Large intestine (tissue), 12 donors: ENCODE measurements around the gene IRGC. TPM values are rescaled to one million over a fixed set of nuclear protein-coding genes. Genes with fewer than 3 reads are reported as not detected.

Experiments used
- DNase-seq, 2 donors: peaks; one replicate each; pipeline versions ENCODE4 v3.0.0 to v3.0.0-alpha.2; 2013
- H3K27ac ChIP-seq: one replicate; pipeline ENCODE4 v1.5.1; 2013; ENCODE audit warnings: low read length
- H3K27me3 ChIP-seq: 2 replicates; pipeline ENCODE4 v1.6.1; 2013; ENCODE audit warnings: low read length; ENCODE audit not compliant: control insufficient read depth, insufficient read depth
- H3K36me3 ChIP-seq: 2 replicates; pipeline ENCODE4 v1.6.1; 2013; ENCODE audit warnings: low read length; ENCODE audit not compliant: control insufficient read depth, insufficient read depth
- H3K4me1 ChIP-seq: one replicate; pipeline ENCODE4 v1.6.1; 2013; ENCODE audit warnings: low read length; ENCODE audit not compliant: control insufficient read depth, insufficient read depth
- H3K4me3 ChIP-seq: one replicate; pipeline ENCODE4 v1.5.1; 2013; ENCODE audit warnings: low read length
- H3K9me3 ChIP-seq: one replicate; pipeline ENCODE4 v1.6.1; 2013; ENCODE audit warnings: mild to moderate bottlenecking, low read depth, low read length, moderate library complexity; ENCODE audit not compliant: control insufficient read depth
- WGBS: methylation state at CpG from one replicate; pipeline ENCODE4 v1.1.5; 2013; ENCODE audit warnings: low lambda C conversion rate; ENCODE audit not compliant: insufficient coverage; 5-methylcytosine and 5-hydroxymethylcytosine counted together
- long read RNA-seq, 11 donors: transcript quantifications; one replicate each; lab custom pipeline, GENCODE V29; 2026
- polyA plus RNA-seq: library from polyadenylated mRNA; unstranded; fragments of 120-200 nt; gene quantifications from one replicate; pipeline ENCODE4 v1.2.1, GENCODE V29; 2013

IRGC gene, protein sequence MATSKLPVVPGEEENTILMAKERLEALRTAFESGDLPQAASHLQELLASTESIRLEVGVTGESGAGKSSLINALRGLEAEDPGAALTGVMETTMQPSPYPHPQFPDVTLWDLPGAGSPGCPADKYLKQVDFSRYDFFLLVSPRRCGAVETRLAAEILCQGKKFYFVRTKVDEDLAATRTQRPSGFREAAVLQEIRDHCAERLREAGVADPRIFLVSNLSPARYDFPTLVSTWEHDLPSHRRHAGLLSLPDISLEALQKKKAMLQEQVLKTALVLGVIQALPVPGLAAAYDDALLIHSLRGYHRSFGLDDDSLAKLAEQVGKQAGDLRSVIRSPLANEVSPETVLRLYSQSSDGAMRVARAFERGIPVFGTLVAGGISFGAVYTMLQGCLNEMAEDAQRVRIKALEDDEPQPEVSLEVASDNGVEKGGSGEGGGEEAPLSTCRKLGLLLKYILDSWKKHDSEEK
- 0.03 TPM for polyA plus RNA-seq
- long read RNA-seq, donor 1 = 0 reads
- long read RNA-seq, donor 2, partial matches to known transcripts = 6 of 12 reads
- long read RNA-seq, donor 2, other reads (novel, unspliced or antisense) = 6 of 12 reads
- long read RNA-seq, donor 3 = 0 reads
- long read RNA-seq, donor 4 = 0 reads
- long read RNA-seq, donor 5 = 0 reads
- long read RNA-seq, donor 6 = 0 reads
- long read RNA-seq, donor 7 = 0 reads
- long read RNA-seq, donor 8 = 0 reads
- long read RNA-seq, donor 9 = 0 reads
- long read RNA-seq, donor 10 = 0 reads
- long read RNA-seq, donor 11 = 0 reads

DNA sequence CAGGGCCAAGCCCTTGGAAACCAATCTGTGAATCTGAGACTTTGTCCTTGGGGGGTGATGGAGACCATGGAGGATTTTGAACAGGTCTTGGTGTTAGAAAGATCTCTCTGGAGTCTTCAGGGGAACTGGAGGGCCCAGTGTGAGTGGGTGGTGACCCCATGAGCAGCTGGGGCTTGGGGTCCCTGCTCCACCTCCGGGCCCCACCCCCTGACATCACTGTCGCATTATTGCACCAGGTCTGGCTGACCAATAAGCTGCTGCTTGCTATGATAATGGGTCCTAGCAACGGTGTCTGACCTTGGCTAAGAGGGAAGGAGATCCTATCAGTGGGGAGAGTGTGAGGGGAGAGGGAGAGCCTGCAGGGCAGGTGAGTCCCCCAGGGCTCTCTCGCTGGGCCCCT, at the start of gene IRGC:
Gene IRGC, plus strand, starts transcription at position 301 of the 400 bp plus-strand sequence. CDS start 2,483 bp downstream, outside the sequence.
- no peaks in the 10 kb centered on the region for H3K27me3 ChIP-seq
- no peaks in the 10 kb centered on the region for H3K36me3 ChIP-seq
- no peak within 1 kb of the TSS for H3K27ac ChIP-seq
- DNase-seq = no peak
- peaks cover 4% of the 10 kb centered on the region for H3K9me3 ChIP-seq
- no CpG with 5 or more reads among the region's 4 CpGs for WGBS
- H3K4me1 ChIP-seq = no peaks in the 10 kb centered on the region
- no peak within 1 kb of the TSS for H3K4me3 ChIP-seq

DNA sequence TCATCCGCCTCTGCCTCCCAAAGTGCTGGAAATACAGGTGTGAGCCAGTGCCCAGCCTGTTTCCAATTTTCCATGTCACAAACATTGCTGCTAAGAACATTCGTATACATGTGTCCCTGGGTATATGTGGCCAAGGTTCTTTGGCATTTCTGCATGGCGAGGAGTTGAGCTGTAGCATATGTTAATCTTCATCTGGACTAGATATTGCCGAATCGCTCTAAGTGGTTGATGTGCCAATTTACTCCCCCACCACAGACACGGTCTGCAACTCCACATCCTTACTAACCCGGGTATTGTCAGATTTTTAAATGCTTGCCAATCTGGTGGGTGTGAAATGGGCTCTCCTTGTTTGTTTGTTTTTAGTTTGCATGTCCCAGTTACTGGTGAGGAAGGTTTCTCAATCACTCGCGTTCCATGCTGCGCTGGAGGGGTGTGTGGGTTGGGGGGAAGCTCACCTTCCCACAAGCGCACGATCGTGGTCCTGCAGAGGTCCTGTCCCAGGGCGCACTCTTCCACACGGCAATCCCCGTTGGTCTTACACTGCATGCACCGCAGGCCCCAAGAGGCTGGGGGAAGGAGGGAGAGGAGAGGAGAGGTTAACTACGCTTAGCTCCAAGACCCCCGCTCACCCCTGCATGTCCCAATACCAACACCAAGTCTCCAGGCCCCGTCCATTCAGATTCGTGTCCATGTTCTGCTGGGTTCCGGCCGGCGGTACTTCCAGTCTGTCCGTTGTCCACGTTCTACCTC, 48.6 kb upstream of the IRGC start:
- peaks cover 25% of the 10 kb centered on the region for H3K4me1 ChIP-seq
- H3K27me3 ChIP-seq = peaks cover 17% of the 10 kb centered on the region
- no peak overlapping the region for H3K27ac ChIP-seq
- H3K36me3 ChIP-seq = no peaks in the 10 kb centered on the region
- DNase-seq = no peak
- WGBS = no CpG with 5 or more reads among the region's 26 CpGs
- H3K4me3 ChIP-seq = peak overlapping the region; percentile 41
- peaks cover 4% of the 10 kb centered on the region for H3K9me3 ChIP-seq

DNA sequence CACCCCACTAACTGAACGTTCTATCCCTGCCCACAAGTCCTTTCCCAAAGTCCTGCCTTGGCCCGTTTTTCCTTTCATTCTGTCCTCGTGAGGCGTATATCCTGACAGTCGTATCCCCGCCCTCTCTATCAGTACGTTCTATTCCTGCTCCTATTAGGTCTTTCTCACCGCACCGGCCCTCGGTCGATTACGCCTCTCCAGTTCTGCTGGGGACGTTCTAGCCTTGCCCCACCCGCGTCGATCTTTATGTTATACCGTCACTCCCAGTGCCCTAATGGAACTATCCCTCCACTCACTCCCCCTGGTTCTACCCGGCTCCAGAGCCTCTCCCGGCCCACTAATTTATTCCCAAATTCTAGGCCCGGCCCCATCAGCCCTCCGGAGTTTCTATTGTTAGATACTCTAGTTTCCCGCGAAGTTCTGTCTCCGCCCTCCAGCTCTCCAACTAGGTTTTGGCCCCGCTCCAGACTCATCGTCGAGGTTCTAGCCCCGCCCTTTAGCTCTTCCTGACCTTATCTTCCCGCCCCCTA, 47.9 kb upstream of the IRGC start:
- Histone ChIP-seq H3K27ac (peak overlapping the region; percentile 59), H3K4me3 (peak overlapping the region; percentile 41), H3K36me3 (no peaks in the 10 kb centered on the region), H3K4me1 (peaks cover 25% of the 10 kb centered on the region), H3K9me3 (peaks cover 4% of the 10 kb centered on the region), H3K27me3 (peaks cover 17% of the 10 kb centered on the region)
- DNase-seq = peak in 1 of 2 donors; percentile 15
- no CpG with 5 or more reads among the region's 29 CpGs for WGBS

DNA sequence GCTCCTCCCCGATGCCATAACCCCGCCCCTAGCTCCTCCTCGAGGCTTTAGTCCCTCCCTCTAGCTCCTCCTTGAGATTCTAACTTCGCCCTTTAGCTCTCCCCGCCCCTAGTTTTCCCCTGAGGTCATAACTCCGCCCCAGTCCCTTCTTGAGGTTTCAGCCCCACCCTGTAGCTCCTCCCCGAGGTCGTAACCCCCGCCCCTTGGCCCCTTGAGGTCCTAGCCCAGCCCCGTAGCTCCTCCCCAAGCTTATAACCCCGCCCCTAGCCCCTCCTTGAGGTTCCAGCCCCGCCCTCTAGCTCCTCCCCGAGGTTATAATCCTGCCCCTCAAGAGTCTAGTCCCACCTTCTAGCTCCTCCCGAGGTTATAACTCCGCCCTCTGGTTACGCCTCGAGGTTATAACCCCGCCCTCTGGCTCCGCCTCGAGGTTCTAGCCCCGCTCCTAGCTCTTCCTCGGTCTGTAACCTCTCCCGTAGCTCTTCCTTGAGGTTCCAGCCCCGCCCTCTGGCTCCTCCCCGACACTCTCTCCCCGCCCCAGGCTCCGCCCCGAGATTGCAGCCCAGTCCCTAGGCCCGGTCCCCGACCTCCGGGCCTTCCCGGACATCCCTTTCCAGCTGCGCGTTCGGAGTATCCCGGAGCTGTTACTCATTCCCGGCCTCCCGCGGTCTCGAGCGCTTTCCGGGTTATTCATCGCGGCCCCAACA, 47.3 kb upstream of the IRGC start:
- peak; percentile 99 for DNase-seq
- Histone ChIP-seq H3K9me3 (peaks cover 4% of the 10 kb centered on the region), H3K4me1 (peaks cover 25% of the 10 kb centered on the region), H3K36me3 (no peaks in the 10 kb centered on the region), H3K4me3 (peak overlapping the region; percentile 40), H3K27me3 (peaks cover 17% of the 10 kb centered on the region), H3K27ac (peak overlapping the region; percentile 31)
- no CpG with 5 or more reads among the region's 44 CpGs for WGBS

DNA sequence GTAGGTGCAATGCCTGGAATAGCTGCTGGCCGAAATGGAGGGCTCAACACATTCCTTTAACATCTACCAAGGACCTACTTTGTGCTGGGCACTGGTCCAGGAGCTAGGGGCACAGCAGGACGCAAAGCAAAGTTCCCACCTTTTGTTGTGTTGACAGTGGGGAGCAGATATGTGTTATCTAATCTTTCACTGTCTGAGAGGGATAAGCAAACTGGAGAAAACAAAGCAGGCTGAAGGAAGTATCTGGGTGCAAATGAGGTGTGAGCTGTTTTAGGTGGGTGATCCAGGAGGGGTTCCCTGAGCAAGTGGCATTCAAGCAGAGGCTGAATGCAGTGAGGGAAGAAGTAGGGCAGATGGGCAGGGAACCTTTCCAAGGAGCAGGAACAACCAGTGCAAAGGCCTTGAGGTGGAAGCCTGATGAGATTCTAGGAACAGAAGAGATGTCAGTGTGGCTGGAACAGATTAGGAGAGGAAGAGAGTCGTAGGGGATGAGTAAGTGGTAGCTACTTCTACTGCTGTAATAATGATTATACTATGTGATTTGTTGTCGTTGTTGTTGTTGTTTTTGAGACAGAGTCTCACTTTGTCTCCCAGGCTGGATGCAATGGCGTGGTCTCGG, 43.7 kb upstream of the IRGC start:
- Histone ChIP-seq H3K27ac (no peak overlapping the region), H3K4me3 (no peak overlapping the region), H3K4me1 (peaks cover 38% of the 10 kb centered on the region), H3K27me3 (peaks cover 17% of the 10 kb centered on the region), H3K36me3 (no peaks in the 10 kb centered on the region), H3K9me3 (peaks cover 4% of the 10 kb centered on the region)
- WGBS = no CpG with 5 or more reads among the region's 6 CpGs
- DNase-seq = peak in 1 of 2 donors; percentile 46

DNA sequence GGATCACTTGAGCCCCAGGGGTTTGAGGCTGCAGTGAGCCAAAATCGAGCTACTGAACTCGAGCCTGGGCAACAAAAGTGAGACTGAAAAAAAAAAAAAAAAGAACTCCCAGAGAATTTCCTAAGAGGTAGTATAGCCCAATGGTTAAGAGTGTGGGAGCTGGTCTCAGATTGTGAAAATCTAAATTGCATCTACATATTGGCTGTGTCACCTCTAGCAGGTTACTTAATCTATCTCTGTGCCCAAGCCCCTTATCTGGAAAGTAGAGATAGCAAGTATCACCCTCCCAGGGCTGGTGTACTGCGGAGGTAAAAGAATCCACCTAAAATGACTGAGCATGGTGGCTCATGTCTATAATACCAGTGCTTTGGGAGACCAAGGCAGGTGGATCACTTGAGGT, 42.2 kb upstream of the IRGC start:
- no peak overlapping the region for H3K27ac ChIP-seq
- H3K36me3 ChIP-seq = no peaks in the 10 kb centered on the region
- no peak overlapping the region for H3K4me3 ChIP-seq
- no CpG with 5 or more reads among the region's 3 CpGs for WGBS
- peaks cover 33% of the 10 kb centered on the region for H3K4me1 ChIP-seq
- peaks cover 4% of the 10 kb centered on the region for H3K9me3 ChIP-seq
- peaks cover 17% of the 10 kb centered on the region for H3K27me3 ChIP-seq
- no peak for DNase-seq

DNA sequence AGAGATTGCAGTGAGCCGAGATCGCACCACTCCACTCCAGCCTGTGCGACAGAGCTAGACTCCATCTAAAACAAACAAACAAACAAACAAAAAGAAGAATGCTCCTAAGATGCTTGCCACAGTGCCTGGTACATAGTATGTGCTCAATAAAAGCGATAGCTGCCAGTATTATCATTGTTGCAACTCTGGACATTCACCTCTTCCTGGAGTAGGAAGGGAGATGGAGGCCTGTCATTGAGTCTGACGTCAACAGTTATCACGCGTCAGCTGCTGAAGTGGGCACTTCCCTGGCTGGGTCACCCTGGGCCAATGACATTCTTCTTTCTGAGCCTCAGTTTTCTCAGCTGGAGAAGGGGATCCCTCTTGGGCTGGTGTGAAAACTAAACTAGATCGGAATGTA, 41.7 kb upstream of the IRGC start:
- H3K9me3 ChIP-seq = peaks cover 4% of the 10 kb centered on the region

DNA sequence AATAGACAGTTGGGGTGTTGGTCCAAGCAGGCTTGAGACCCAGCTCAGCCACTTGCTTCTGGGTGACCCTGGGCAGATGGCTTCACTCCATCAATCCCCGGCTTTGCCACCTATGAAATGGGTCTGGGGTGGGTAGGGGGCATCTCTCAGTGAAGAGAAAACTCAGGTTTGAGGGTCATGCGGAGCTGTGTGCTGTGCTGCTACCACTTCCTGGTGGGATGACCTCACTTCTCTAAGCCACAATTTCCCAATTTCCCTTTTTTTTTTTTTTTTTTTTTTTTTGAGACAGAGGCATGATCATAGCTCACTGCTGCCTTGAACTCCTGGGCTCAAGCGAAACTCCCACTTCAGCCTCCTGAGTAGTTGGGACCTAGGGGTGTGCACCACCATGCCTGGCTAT, 41.3 kb upstream of the IRGC start:
- no CpG with 5 or more reads among the region's 3 CpGs for WGBS
- H3K4me1 ChIP-seq = peaks cover 32% of the 10 kb centered on the region
- H3K36me3 ChIP-seq = no peaks in the 10 kb centered on the region
- H3K4me3 ChIP-seq = no peak overlapping the region
- H3K27me3 ChIP-seq = peaks cover 12% of the 10 kb centered on the region
- peak overlapping the region; percentile 79 for H3K27ac ChIP-seq
- no peak for DNase-seq
- H3K9me3 ChIP-seq = peaks cover 4% of the 10 kb centered on the region

More for the DNA sequence above, 41.7 kb upstream of the IRGC start:
- WGBS = no CpG with 5 or more reads among the region's 8 CpGs
- Histone ChIP-seq H3K4me1 (peaks cover 33% of the 10 kb centered on the region), H3K36me3 (no peaks in the 10 kb centered on the region), H3K4me3 (no peak overlapping the region), H3K27me3 (peaks cover 16% of the 10 kb centered on the region), H3K27ac (no peak overlapping the region)
- no peak for DNase-seq

DNA sequence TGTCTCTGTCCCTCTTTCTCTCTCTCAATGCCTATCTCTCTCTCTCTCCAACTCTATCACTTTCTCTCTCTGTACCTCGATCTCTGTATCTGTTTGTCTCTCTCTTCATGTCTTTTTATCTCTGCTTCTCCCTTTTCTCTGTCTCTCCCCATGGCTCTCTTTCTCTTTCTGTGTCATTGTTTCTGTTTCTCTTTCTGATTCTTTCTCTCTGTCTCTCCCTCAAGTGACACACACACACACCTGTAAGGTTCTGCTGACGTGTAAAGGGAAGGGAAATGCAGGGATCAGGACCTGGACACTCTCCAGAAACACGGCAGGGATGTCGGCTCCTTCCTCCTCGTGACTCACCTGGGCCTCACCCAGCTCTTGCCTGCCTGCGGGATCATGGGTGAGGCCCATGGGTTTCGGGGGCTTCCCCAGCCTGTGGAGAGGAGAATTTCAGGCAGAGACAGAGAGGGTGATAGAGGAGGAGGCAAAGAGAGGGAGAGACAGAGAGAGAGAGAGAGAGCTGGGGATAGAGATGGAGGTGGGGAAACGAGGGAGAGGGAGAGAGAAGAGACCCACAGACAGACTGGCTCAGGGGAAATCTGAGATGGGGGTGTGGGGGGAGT, 40.5 kb upstream of the IRGC start:
- Histone ChIP-seq H3K36me3 (no peaks in the 10 kb centered on the region), H3K4me1 (peaks cover 26% of the 10 kb centered on the region), H3K27ac (peak overlapping the region; percentile 79), H3K9me3 (no peaks in the 10 kb centered on the region), H3K27me3 (peaks cover 4% of the 10 kb centered on the region), H3K4me3 (no peak overlapping the region)
- peak; percentile 89 to 95 for DNase-seq
- 0% methylated on average over 2 of the region's 8 CpGs for WGBS
